ENCODE measurements around the gene HIPK4.

DNA sequence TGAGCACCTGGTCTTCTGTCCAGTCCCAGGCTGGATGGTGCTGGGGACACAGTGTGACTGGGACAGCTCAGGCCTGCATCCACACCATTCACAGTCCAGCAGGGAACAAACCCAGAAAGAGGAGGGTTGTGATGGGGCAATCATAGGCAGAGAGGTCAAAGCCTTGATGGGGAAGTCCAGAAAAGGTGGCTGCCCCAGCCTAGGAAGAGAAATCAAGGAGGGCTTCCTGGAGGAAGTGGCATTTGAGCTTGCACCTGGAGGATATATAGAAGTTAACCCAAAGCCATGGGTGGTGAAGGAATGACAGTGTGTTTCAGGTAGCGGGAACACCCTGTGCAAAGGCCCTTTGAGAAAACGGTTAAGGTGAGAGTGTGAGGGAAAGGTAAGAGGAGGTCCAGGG, 25.8 kb upstream of the HIPK4 start:
- TF ChIP-seq, protein P1, sequence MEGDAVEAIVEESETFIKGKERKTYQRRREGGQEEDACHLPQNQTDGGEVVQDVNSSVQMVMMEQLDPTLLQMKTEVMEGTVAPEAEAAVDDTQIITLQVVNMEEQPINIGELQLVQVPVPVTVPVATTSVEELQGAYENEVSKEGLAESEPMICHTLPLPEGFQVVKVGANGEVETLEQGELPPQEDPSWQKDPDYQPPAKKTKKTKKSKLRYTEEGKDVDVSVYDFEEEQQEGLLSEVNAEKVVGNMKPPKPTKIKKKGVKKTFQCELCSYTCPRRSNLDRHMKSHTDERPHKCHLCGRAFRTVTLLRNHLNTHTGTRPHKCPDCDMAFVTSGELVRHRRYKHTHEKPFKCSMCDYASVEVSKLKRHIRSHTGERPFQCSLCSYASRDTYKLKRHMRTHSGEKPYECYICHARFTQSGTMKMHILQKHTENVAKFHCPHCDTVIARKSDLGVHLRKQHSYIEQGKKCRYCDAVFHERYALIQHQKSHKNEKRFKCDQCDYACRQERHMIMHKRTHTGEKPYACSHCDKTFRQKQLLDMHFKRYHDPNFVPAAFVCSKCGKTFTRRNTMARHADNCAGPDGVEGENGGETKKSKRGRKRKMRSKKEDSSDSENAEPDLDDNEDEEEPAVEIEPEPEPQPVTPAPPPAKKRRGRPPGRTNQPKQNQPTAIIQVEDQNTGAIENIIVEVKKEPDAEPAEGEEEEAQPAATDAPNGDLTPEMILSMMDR (IDR thresholded peaks at IDR 0.05) = no peak
- TF ChIP-seq POLR2A (IDR thresholded peaks at IDR 0.05) = no peak

All from vagina (tissue), 2 donors.